GM12891 (cell line): Measurements from ENCODE around the gene ZNF776.
A peak's percentile ranks its signal among the peaks of the same experiment; 100 is the strongest.

Experiments used
- POLR2A ChIP-seq: IDR thresholded peaks from 2 replicates; pipeline ENCODE4 v1.6.1; 2011; ENCODE audit warnings: low read depth, low read length, control low read depth
- POLR2AphosphoS5 ChIP-seq: IDR thresholded peaks from 2 replicates; pipeline ENCODE4 v1.6.1; 2011; ENCODE audit warnings: low read depth, low read length, control low read depth
- SPI1 ChIP-seq: IDR thresholded peaks from 2 replicates; pipeline ENCODE4 v1.6.1; 2011; ENCODE audit warnings: low read depth, low read length, control low read depth

DNA sequence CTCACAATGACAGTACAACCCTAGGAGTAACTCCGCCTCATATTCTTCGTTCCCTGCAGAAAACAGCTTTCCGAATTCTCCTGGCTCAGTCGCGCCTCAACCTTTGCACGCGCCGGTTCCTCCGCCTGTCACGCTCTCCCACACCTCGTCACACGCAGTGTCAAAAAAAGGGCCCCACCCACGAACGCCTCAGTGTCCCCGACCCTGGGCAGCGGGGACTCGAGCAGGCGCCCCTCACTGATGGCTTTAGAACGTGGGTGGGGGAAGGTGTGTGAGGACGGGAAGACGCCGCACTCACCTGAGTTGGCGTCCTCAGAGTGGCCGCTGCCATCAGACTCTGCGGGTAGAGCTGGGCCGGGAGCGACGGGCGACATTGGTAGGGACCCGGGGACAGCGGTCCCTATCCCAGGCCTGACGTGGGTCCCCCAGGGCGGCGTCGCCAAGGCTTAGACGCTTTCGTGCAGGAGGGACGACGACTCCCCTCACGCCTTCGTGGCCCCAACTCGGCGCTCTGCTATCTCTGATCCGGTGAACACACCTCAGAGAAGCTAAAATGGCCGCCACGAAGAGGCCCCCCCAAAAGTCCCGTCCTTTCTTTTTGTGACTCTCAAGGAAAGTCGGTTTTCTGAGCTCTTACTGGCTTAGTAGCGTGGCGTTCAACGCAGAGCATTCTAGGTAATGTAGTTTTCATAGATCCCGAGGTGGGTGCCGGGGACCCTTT is 37.8 kb upstream of the ZNF776 start, which contains the start of gene ZNF154:
- TF ChIP-seq POLR2A (peak; percentile 45; the same call in 1 of the 2 replicates), POLR2AphosphoS5 (peak; percentile 58; the same call in 1 of the 2 replicates), SPI1 (no peak)
